ENCODE data around the gene ZNF408.

DNA sequence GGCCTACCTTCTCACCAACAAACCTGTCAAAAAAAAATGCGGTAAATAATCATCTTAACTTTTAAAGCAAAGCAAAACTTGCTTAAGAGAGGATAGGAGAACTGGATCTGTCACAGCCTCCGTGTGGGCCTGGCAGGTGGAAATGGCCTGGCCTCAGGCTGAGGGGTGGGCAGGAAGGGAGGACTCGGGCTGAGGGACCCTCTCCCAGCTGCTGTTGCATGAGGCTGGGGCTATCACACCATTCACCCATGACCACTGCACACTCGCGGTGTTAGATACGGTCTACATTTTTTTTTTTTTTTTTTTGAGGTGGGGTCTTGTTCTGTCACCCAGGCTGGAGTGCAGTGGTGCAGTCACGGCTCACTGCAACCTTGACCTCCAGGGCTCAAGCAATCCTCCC lies 24.9 kb upstream of the ZNF408 start:
- TF ChIP-seq, protein P1, sequence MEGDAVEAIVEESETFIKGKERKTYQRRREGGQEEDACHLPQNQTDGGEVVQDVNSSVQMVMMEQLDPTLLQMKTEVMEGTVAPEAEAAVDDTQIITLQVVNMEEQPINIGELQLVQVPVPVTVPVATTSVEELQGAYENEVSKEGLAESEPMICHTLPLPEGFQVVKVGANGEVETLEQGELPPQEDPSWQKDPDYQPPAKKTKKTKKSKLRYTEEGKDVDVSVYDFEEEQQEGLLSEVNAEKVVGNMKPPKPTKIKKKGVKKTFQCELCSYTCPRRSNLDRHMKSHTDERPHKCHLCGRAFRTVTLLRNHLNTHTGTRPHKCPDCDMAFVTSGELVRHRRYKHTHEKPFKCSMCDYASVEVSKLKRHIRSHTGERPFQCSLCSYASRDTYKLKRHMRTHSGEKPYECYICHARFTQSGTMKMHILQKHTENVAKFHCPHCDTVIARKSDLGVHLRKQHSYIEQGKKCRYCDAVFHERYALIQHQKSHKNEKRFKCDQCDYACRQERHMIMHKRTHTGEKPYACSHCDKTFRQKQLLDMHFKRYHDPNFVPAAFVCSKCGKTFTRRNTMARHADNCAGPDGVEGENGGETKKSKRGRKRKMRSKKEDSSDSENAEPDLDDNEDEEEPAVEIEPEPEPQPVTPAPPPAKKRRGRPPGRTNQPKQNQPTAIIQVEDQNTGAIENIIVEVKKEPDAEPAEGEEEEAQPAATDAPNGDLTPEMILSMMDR (IDR thresholded peaks at IDR 0.05), result no peak
- TF ChIP-seq POLR2A (IDR thresholded peaks at IDR 0.05; ENCODE audit: low read length), result no peak
- TF ChIP-seq, protein P2, sequence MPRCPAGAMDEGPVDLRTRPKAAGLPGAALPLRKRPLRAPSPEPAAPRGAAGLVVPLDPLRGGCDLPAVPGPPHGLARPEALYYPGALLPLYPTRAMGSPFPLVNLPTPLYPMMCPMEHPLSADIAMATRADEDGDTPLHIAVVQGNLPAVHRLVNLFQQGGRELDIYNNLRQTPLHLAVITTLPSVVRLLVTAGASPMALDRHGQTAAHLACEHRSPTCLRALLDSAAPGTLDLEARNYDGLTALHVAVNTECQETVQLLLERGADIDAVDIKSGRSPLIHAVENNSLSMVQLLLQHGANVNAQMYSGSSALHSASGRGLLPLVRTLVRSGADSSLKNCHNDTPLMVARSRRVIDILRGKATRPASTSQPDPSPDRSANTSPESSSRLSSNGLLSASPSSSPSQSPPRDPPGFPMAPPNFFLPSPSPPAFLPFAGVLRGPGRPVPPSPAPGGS (IDR thresholded peaks at IDR 0.05), result no peak

Data from A549 (cell line).